Measurements from ENCODE around the gene SCFD1. TPM values are rescaled to one million over a fixed set of nuclear protein-coding genes. Genes with fewer than 3 reads are reported as not detected.

Gene SCFD1
- total RNA-seq, 3 donors from 2014 or later (not counting 1 experiment from before 2014, with no cell fraction given) = 97.0 to 106 (median 105) TPM

- Mint-ChIP-seq H3K27ac (no peak overlapping the region), H3K36me3 (no peaks in the 10 kb centered on the region), H3K27me3 (ENCODE audit: low read depth in 2 of 2) (no peaks in the 10 kb centered on the region), H3K9me3 (no peaks in the 10 kb centered on the region), H3K4me3 (no peak overlapping the region), H3K4me1 (no peaks in the 10 kb centered on the region)
- H3K4me1 ChIP-seq (ENCODE audit: control insufficient read depth, insufficient read depth, low read length) = no peaks in the 10 kb centered on the region
- DNase-seq (no peak), ATAC-seq (no peak)
- no peak overlapping the region for H3K27ac ChIP-seq (ENCODE audit: low read length)
- intact Hi-C loops (cut with micrococcal nuclease) = no loop called here
- TF ChIP-seq CTCF (IDR thresholded peaks at IDR 0.05) = no peak
- H3K36me3 ChIP-seq (ENCODE audit: control insufficient read depth, insufficient read depth, low read length) = peaks cover 35% of the 10 kb centered on the region
- H3K9me3 ChIP-seq (ENCODE audit: control insufficient read depth, insufficient read depth, low read length) = no peaks in the 10 kb centered on the region
- no peaks in the 10 kb centered on the region for H3K27me3 ChIP-seq (ENCODE audit: control insufficient read depth, insufficient read depth, low read length)
- H3K4me3 ChIP-seq (ENCODE audit: low read length) = no peak overlapping the region
Measured at GRCh38 chr14:30710876-30711275, 88.8 kb downstream of the SCFD1 start.

DNA sequence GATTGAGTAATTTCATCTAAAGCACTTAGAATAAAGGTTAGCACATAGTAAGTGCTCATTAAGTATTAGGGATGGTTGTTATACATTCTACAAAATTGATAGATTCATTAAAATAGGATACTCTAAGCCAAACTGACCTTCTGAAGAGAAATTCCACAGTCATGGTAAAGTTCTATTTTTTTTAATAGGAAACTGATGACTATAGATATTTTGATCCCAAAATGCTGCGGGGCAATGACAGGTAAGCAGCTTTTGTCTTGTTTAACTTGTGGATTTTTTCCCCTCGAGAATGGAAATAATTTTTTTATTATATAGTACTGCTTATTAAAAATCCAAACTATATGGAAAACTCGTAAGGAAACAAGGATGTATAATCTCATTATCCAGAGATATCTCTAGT is 97.0 kb downstream of the SCFD1 start:
- Mint-ChIP-seq H3K4me1 (peaks cover under 1 to 3% of the 10 kb centered on the region in 2 donors), H3K4me3 (no peak overlapping the region), H3K36me3 (no peaks in the 10 kb centered on the region), H3K27ac (no peak overlapping the region), H3K9me3 (no peaks in the 10 kb centered on the region), H3K27me3 (ENCODE audit: low read depth in 2 of 2) (no peaks in the 10 kb centered on the region)
- Histone ChIP-seq H3K4me3 (ENCODE audit: low read length) (no peak overlapping the region), H3K27me3 (ENCODE audit: control insufficient read depth, insufficient read depth, low read length) (no peaks in the 10 kb centered on the region), H3K36me3 (ENCODE audit: control insufficient read depth, insufficient read depth, low read length) (peaks cover 41% of the 10 kb centered on the region), H3K4me1 (ENCODE audit: control insufficient read depth, insufficient read depth, low read length) (no peaks in the 10 kb centered on the region), H3K27ac (ENCODE audit: low read length) (no peak overlapping the region), H3K9me3 (ENCODE audit: control insufficient read depth, insufficient read depth, low read length) (no peaks in the 10 kb centered on the region)
- 100% methylated on average over 1 of the region's 3 CpGs for WGBS (ENCODE audit: insufficient coverage)
- no peak for TF ChIP-seq CTCF (IDR thresholded peaks at IDR 0.05)
- intact Hi-C loops (cut with micrococcal nuclease) = no loop called here
- ATAC-seq (no peak), DNase-seq (no peak)

DNA sequence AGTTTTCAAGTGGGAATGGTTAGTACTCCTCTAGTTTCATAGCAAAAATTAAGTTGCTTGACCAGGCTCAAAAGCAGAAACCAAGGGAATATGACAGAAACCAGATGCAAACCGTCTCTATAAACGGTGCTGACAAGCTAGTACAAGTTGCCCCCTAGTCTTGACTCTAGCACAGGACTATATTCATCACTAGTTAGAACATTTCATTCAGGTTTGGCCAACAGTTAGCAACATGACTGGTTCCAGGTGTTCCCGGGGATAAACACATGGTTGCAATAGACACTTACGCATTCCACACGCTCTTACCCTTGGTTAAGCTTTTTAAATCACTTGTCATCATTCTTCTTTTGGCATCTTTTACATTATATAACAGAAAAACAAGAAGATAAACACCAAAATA is 103.6 kb downstream of the SCFD1 start:
- no peak for TF ChIP-seq CTCF (IDR thresholded peaks at IDR 0.05)
- H3K4me1 Mint-ChIP-seq = peaks cover 14 to 29% of the 10 kb centered on the region in 2 donors
- Histone ChIP-seq H3K36me3 (ENCODE audit: control insufficient read depth, insufficient read depth, low read length) (peaks cover 43% of the 10 kb centered on the region), H3K27me3 (ENCODE audit: control insufficient read depth, insufficient read depth, low read length) (no peaks in the 10 kb centered on the region), H3K9me3 (ENCODE audit: control insufficient read depth, insufficient read depth, low read length) (no peaks in the 10 kb centered on the region), H3K4me3 (ENCODE audit: low read length) (no peak overlapping the region), H3K4me1 (ENCODE audit: control insufficient read depth, insufficient read depth, low read length) (no peaks in the 10 kb centered on the region), H3K27ac (ENCODE audit: low read length) (no peak overlapping the region)
- H3K36me3 Mint-ChIP-seq = peaks cover 17% of the 10 kb centered on the region
- no peak overlapping the region for H3K4me3 Mint-ChIP-seq
- no peaks in the 10 kb centered on the region for H3K27me3 Mint-ChIP-seq (ENCODE audit: low read depth in 2 of 2)
- no peak for DNase-seq
- no peaks in the 10 kb centered on the region for H3K9me3 Mint-ChIP-seq
- ATAC-seq = no peak
- WGBS (ENCODE audit: insufficient coverage) = 91% methylated on average over 5 of the region's 5 CpGs
- no peak overlapping the region for H3K27ac Mint-ChIP-seq
- intact Hi-C loops (cut with micrococcal nuclease) = no loop called here

GRCh38 chr14:30728471-30728870 is 106.4 kb downstream of the SCFD1 start:
- intact Hi-C loops (cut with micrococcal nuclease) = no loop called here
- Histone ChIP-seq H3K27me3 (ENCODE audit: control insufficient read depth, insufficient read depth, low read length) (no peaks in the 10 kb centered on the region), H3K9me3 (ENCODE audit: control insufficient read depth, insufficient read depth, low read length) (no peaks in the 10 kb centered on the region), H3K36me3 (ENCODE audit: control insufficient read depth, insufficient read depth, low read length) (peaks cover 36% of the 10 kb centered on the region), H3K4me3 (ENCODE audit: low read length) (no peak overlapping the region), H3K4me1 (ENCODE audit: control insufficient read depth, insufficient read depth, low read length) (no peaks in the 10 kb centered on the region), H3K27ac (ENCODE audit: low read length) (no peak overlapping the region)
- Mint-ChIP-seq H3K27me3 (ENCODE audit: low read depth in 2 of 2) (no peaks in the 10 kb centered on the region), H3K4me3 (no peak overlapping the region), H3K9me3 (no peaks in the 10 kb centered on the region), H3K4me1 (peaks cover 20 to 29% of the 10 kb centered on the region in 2 donors), H3K27ac (peak overlapping the region in 1 of 2 donors; percentile 22), H3K36me3 (peaks cover 17% of the 10 kb centered on the region)
- no peak for DNase-seq
- no peak for TF ChIP-seq CTCF (IDR thresholded peaks at IDR 0.05)
- ATAC-seq = no peak
- WGBS (ENCODE audit: insufficient coverage) = 90% methylated on average over 3 of the region's 5 CpGs
